IMR-90 (cell line): Measurements from ENCODE around the gene TNFRSF18. TPM values are rescaled to one million over a fixed set of nuclear protein-coding genes. Genes with fewer than 3 reads are reported as not detected.

Experiments
- ATAC-seq: fragments of 200-7000 bp; cut with Tn5 transposase; 2 replicates; pipeline ENCODE4 v1.9.1; 2020; ENCODE audit warnings: low read depth, mild to moderate bottlenecking, moderate library complexity
- BruUV-seq: library from RNA; stranded (reverse); fragments of 400-500 nt; replicated peaks from 2 replicates; lab custom pipeline; 2021; lab: Mats Ljungman, UMichigan
- CTCF ChIA-PET: fragments of 300-600 bp; formaldehyde crosslinking; extraction: SDS; loops from one replicate; lab custom pipeline; 2021; ENCODE audit warnings: antibody characterized with exemption; lab: Yijun Ruan, JAX
- POLR2A ChIA-PET: fragments of 300-600 bp; sonication (Branson Sonifier 250); formaldehyde crosslinking; loops from one replicate; lab custom pipeline; 2022; ENCODE audit warnings: antibody characterized with exemption; ENCODE audit not compliant: unreplicated experiment; lab: Charles Lee
- DNase-seq: peaks from one replicate; pipeline ENCODE4 v3.0.0; 2013
- H2AFZ ChIP-seq: replicated peaks from 2 replicates; pipeline ENCODE3; 2013; ENCODE audit warnings: low read length, mild to moderate bottlenecking; ENCODE audit not compliant: poor library complexity
- H2AK5ac ChIP-seq: 2 replicates; pipeline ENCODE4 v1.6.1; 2013; ENCODE audit warnings: low read depth, low read length, inconsistent platforms
- H2AK9ac ChIP-seq: replicated peaks from 2 replicates; pipeline ENCODE3; 2013; ENCODE audit warnings: mild to moderate bottlenecking, low read depth, low read length, moderate library complexity; ENCODE audit not compliant: poor library complexity
- H2BK120ac ChIP-seq: 2 replicates; pipeline ENCODE4 v1.6.1; 2013; ENCODE audit warnings: low read depth, low read length, inconsistent platforms
- H2BK15ac ChIP-seq: 3 replicates; pipeline ENCODE4 v1.6.1; 2013; ENCODE audit warnings: low read depth, low read length, inconsistent platforms
- H2BK20ac ChIP-seq: 2 replicates; pipeline ENCODE4 v1.6.1; 2013; ENCODE audit warnings: low read depth, mild to moderate bottlenecking, inconsistent platforms, low read length, moderate library complexity
- H2BK5ac ChIP-seq: 2 replicates; pipeline ENCODE4 v1.6.1; 2013; ENCODE audit warnings: mild to moderate bottlenecking, low read depth, low read length, inconsistent platforms; ENCODE audit not compliant: poor library complexity, severe bottlenecking
- H3K14ac ChIP-seq: replicated peaks from 2 replicates; pipeline ENCODE4 v1.6.1; 2013; ENCODE audit warnings: low read depth, low read length, inconsistent platforms
- H3K18ac ChIP-seq: 2 replicates; pipeline ENCODE4 v1.6.1; 2013; ENCODE audit warnings: low read depth, low read length, control low read depth
- H3K23ac ChIP-seq: 2 replicates; pipeline ENCODE4 v1.6.1; 2013; ENCODE audit warnings: low read depth, low read length, inconsistent platforms
- H3K27ac ChIP-seq: 2 replicates; pipeline ENCODE4 v1.5.1; 2013; ENCODE audit warnings: mild to moderate bottlenecking, control low read depth, low read length; ENCODE audit not compliant: insufficient read depth
- H3K27me3 ChIP-seq: 2 replicates; pipeline ENCODE4 v1.6.1; 2013; ENCODE audit warnings: low read length; ENCODE audit not compliant: control insufficient read depth, insufficient read depth
- H3K36me3 ChIP-seq: 2 replicates; pipeline ENCODE4 v1.6.1; 2013; ENCODE audit warnings: low read length, mixed read lengths; ENCODE audit not compliant: control insufficient read depth, insufficient read depth
- H3K4ac ChIP-seq: 2 replicates; pipeline ENCODE4 v1.6.1; 2013; ENCODE audit warnings: low read depth, low read length, inconsistent platforms
- H3K4me1 ChIP-seq: 2 replicates; pipeline ENCODE4 v1.6.1; 2013; ENCODE audit warnings: low read length, mixed read lengths; ENCODE audit not compliant: control insufficient read depth, insufficient read depth
- H3K4me2 ChIP-seq: 2 replicates; pipeline ENCODE4 v1.6.1; 2013; ENCODE audit warnings: low read depth, mild to moderate bottlenecking, control low read depth, low read length, moderate library complexity
- H3K4me3 ChIP-seq: 2 replicates; pipeline ENCODE4 v1.5.1; 2013; ENCODE audit warnings: low read depth, mild to moderate bottlenecking, control low read depth, low read length, moderate library complexity; ENCODE audit not compliant: insufficient read depth
- H3K56ac ChIP-seq: 2 replicates; pipeline ENCODE4 v1.6.1; 2013; ENCODE audit warnings: low read length, inconsistent platforms; ENCODE audit not compliant: insufficient read depth; ENCODE audit errors: extremely low read depth
- H3K79me1 ChIP-seq, 2 experiments: 2 replicates each; pipeline ENCODE4 v1.6.1; 2013; ENCODE audit warnings: low read length in 2 of 2, inconsistent platforms in 1 of 2, low read depth in 1 of 2
- H3K9ac ChIP-seq: 2 replicates; pipeline ENCODE4 v1.6.1; 2013; ENCODE audit warnings: low read depth, low read length, control low read depth
- H3K9me1 ChIP-seq: 2 replicates; pipeline ENCODE4 v1.6.1; 2013; ENCODE audit warnings: low read length, inconsistent platforms; ENCODE audit not compliant: insufficient read depth
- H3K9me3 ChIP-seq: 2 replicates; pipeline ENCODE4 v1.6.1; 2013; ENCODE audit warnings: low read length; ENCODE audit not compliant: control insufficient read depth, insufficient read depth
- H4K20me1 ChIP-seq: 2 replicates; pipeline ENCODE4 v1.6.1; 2013; ENCODE audit warnings: low read length, inconsistent platforms; ENCODE audit not compliant: insufficient read depth
- H4K5ac ChIP-seq: 2 replicates; pipeline ENCODE4 v1.6.1; 2013; ENCODE audit warnings: mild to moderate bottlenecking, low read depth, low read length, control low read depth
- H4K8ac ChIP-seq, 2 experiments: 2 replicates each; pipeline ENCODE4 v1.6.1; 2013; ENCODE audit warnings: low read depth in 2 of 2, low read length in 2 of 2, control low read depth in 1 of 2, inconsistent platforms in 1 of 2
- H4K91ac ChIP-seq: 2 replicates; pipeline ENCODE4 v1.6.1; 2013; ENCODE audit warnings: low read depth, low read length, inconsistent platforms; ENCODE audit not compliant: insufficient read depth
- BHLHE40 ChIP-seq: fragments of 150-350 bp; IDR thresholded peaks from 2 replicates; pipeline ENCODE4 v1.6.1; 2016; ENCODE audit warnings: mild to moderate bottlenecking, low read depth, low read length
- CEBPB ChIP-seq: IDR thresholded peaks from 2 replicates; pipeline ENCODE4 v1.6.1; 2012; ENCODE audit warnings: low read depth, low read length, improper control_type of control experiment
- CHD1 ChIP-seq: IDR thresholded peaks from 2 replicates; pipeline ENCODE4 v1.6.1; 2012; ENCODE audit warnings: low read depth, low read length, improper control_type of control experiment
- MAFK ChIP-seq: IDR thresholded peaks from 2 replicates; pipeline ENCODE4 v1.6.1; 2012; ENCODE audit warnings: low read depth, low read length, improper control_type of control experiment
- RCOR1 ChIP-seq: IDR thresholded peaks from 2 replicates; pipeline ENCODE4 v1.6.1; 2012; ENCODE audit warnings: mild to moderate bottlenecking, low read length, improper control_type of control experiment; ENCODE audit not compliant: insufficient replicate concordance
- SMC3 ChIP-seq: fragments of 150-350 bp; IDR thresholded peaks from 2 replicates; pipeline ENCODE4 v1.6.1; 2016; ENCODE audit warnings: low read depth, mild to moderate bottlenecking, antibody characterized with exemption, low read length, moderate library complexity
- USF2 ChIP-seq: fragments of 150-350 bp; IDR thresholded peaks from 2 replicates; pipeline ENCODE4 v1.6.1; 2017; ENCODE audit warnings: mild to moderate bottlenecking, antibody characterized with exemption, low read length, low read depth
- WGBS, 2 experiments: methylation state at CpG; one replicate each; pipeline versions ENCODE4 v1.1.5 to v1.1.7; 2013; ENCODE audit warnings: missing lambda C conversion rate in 2 of 2; ENCODE audit not compliant: insufficient read length in 1 of 2; ENCODE audit errors: extremely low coverage in 2 of 2; 5-methylcytosine and 5-hydroxymethylcytosine counted together
- dilution Hi-C: fragments of 300-500 bp; cut with HindIII; formaldehyde crosslinking; loops from one replicate; pipeline ENCODE4 v1.14.3; 2018; ENCODE audit warnings: low sequenced_read_pairs; ENCODE audit not compliant: unreplicated experiment
- in situ Hi-C: fragments of 300-500 bp; cut with MboI; formaldehyde crosslinking; loops from 3 replicates; pipeline ENCODE4 v1.14.3; 2019; ENCODE audit warnings: low sequenced_read_pairs, inconsistent platforms, mixed read lengths
- intact Hi-C: fragments of 100-400 bp; cut with micrococcal nuclease; formaldehyde crosslinking; loops from 2 replicates; pipeline ENCODE4 v1.10.0; 2022
- polyA plus RNA-seq, 3 experiments: library from polyadenylated mRNA; depleted of rRNA; stranded (reverse); fragments of >200 nt; gene quantifications; 2 replicates each; pipeline ENCODE4 v1.2.3, GENCODE V29; 2012; ENCODE audit warnings: low replicate concordance in 1 of 3
- total RNA-seq: library from RNA; depleted of rRNA; stranded (reverse); fragments of >200 nt; gene quantifications from 2 replicates; pipeline ENCODE4 v1.2.3, GENCODE V29; 2012

Gene TNFRSF18
- total and polyA plus RNA-seq, 2 of the 4 experiments (the other 2 are of a cell fraction) = 0.18 to 1.0 TPM

GRCh38 chr1:1240822-1241587, 34.6 kb upstream of the TNFRSF18 start (continued):
- TF ChIP-seq MAFK = no peak

DNA sequence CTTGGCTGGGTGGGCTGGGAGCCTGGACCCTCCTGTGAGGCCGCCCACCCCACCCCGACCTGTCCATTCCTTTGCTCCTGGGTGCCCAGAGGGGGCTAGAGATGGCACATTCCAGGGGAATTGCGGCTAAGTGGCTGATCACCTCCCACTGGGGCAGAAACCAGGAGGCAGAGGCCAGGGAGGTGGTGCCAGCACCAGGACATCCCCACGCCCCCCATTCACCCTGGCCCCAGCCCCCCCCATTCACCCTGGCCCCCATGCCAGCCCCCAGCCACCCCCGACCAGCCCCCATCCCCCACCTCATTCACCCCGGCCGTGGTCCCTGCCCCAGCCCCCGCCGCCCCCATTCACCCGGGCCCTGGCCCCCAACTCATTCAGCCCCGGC, 33.9 kb upstream of the TNFRSF18 start:
- CTCF ChIA-PET = no interaction called here

More for the DNA sequence above, 33.9 kb upstream of the TNFRSF18 start:
- no peak overlapping the region for H4K91ac ChIP-seq
- no peak overlapping the region for H4K5ac ChIP-seq
- H3K79me1 ChIP-seq = peaks cover 0 to 7% of the 10 kb centered on the region in 2 experiments; a peak in 1 of 4 replicates
- peaks cover 16% of the 10 kb centered on the region for H3K4me1 ChIP-seq
- H3K23ac ChIP-seq = no peak overlapping the region
- no peaks in the 10 kb centered on the region for H3K9me3 ChIP-seq
- H3K4me2 ChIP-seq = no peak overlapping the region
- no peaks in the 10 kb centered on the region for H4K20me1 ChIP-seq
- H3K4ac ChIP-seq = no peak overlapping the region
- in situ Hi-C loops = no loop called here
- H3K18ac ChIP-seq = no peak overlapping the region
- no peak overlapping the region for H3K9ac ChIP-seq
- no peak overlapping the region for H2BK5ac ChIP-seq
- dilution Hi-C loops = no loop called here
- H2AK9ac ChIP-seq = peak overlapping the region; percentile 1
- H3K9me1 ChIP-seq = no peaks in the 10 kb centered on the region
- no peaks in the 10 kb centered on the region for H3K27me3 ChIP-seq
- H3K4me3 ChIP-seq = no peak overlapping the region
- DNase-seq = no peak
- no CpG with 5 or more reads among the region's 11 CpGs for WGBS, 2 experiments
- H3K36me3 ChIP-seq = peaks cover 2% of the 10 kb centered on the region; the same call in 1 of the 2 replicates
- H2BK15ac ChIP-seq = no peak overlapping the region
- no peak overlapping the region for H4K8ac ChIP-seq
- no peak overlapping the region for H2BK20ac ChIP-seq
- H2AFZ ChIP-seq = no peak overlapping the region
- H3K56ac ChIP-seq = no peak overlapping the region
- intact Hi-C loops = no loop called here
- POLR2A ChIA-PET = no interaction called here
- ATAC-seq = no peak
- H2BK120ac ChIP-seq = no peak overlapping the region
- no peak overlapping the region for H3K27ac ChIP-seq
- no peak for TF ChIP-seq SMC3
- TF ChIP-seq RCOR1 = no peak
- no peak for TF ChIP-seq BHLHE40
- TF ChIP-seq CHD1 = no peak
- TF ChIP-seq USF2 = no peak
- TF ChIP-seq CEBPB = no peak
- no TSS peak for BruUV-seq
- H2AK5ac ChIP-seq = 0 out of 2 replicates have a peak overlapping the region, but pooled peaks have one; percentile 16
- H3K14ac ChIP-seq = no peak overlapping the region
